GM18858 (cell line): Measurements from ENCODE around the gene ABHD16B.

ENCODE experiments used
- ATAC-seq: cut with Tn5 transposase; IDR thresholded peaks from one replicate; pipeline ENCODE4 v1.9.1; 2021; ENCODE audit not compliant: unreplicated experiment

ABHD16B gene

DNA sequence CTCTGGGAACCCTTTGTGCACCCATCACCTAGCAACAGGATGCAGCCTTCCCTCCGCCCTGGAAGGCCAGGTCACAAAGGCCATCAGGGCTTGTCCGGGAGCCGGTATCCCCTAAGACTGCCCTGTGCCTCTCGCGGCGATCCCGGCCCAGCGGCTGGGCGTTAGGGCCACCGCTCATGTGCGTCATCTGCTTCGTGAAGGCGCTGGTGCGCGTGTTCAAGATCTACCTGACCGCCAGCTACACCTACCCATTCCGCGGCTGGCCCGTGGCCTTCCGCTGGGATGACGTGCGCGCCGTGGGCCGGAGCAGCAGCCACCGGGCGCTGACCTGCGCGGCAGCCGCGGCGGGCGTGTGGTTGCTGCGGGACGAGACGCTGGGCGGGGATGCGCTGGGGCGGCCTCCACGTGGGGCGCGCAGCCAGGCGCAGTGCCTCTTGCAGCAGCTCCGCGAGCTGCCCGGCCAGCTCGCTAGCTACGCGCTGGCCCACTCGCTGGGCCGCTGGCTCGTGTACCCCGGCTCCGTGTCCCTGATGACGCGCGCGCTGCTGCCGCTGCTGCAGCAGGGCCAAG is at the start of gene ABHD16B:
TSS of gene ABHD16B (plus strand) at position 134 of the 570 bp plus-strand sequence. CDS start at position 177, 43 bp downstream.
- no peak for ATAC-seq

- ATAC-seq, result no peak
Measured at GRCh38 chr20:63814891-63815614, 46.2 kb upstream of the ABHD16B start.

DNA sequence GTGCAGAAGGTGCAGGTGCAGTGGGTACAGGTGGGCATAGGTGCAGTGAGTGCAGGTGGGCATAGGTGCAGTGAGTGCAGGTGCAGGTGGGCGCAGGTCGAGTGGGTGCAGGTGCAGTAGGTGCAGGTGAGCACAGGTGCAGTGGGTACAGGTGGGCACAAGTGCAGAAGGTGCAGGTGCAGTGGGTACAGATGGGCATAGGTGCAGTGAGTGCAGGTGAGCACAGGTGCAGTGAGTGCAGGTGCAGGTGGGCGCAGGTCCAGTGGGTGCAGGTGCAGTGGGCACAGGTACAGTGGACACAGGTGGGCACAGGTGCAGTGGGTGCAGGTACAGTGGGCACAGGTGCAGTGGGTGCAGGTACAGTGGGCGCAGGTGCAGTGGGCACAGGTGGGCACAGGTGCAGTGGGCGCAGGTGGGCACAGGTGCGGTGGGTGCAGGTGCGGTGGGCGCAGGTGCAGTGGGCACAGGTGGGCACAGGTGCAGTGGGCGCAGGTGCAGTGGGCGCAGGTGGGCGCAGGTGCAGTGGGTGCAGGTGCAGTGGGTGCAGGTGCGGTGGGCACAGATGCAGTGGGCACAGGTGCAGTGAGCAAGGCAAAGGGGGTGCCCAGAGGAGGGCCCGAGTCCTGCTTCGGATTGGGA is 45.6 kb upstream of the ABHD16B start:
- no peak for ATAC-seq

DNA sequence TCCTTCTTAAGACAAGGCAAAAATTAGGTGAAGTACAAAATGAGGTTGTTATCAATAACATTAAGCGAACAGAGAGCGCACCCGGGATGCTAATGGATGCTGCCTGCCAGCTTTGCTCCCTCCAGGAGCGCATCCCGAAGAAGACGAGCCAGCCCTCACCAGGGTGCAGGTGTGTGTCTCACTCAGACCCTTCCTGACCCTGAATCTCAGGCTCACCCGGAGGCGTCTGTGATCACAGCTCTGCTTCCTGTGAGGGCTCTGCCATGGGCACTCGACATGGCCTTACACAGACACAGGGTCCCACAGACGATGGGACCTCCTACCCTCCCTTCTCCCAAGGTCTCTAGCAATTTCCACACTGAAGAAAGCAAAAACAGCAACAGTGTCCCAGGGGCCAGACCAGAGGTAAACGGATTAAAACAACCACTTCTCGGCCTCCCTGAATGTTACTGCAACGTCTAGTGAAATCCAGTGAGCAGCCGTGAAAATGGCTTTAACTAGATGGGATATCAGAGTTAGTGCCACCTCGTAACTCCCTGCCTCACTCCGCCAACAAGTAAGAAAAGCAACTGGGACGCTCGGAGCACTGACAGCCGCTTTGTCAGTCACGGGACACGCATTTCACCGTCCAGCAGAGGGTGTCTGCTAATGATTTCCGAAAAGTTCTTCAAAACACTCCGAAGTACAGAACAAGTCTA is 41.9 kb upstream of the ABHD16B start:
- no peak for ATAC-seq

GRCh38 chr20:63821811-63822210 is 39.5 kb upstream of the ABHD16B start:
- ATAC-seq, result no peak

DNA sequence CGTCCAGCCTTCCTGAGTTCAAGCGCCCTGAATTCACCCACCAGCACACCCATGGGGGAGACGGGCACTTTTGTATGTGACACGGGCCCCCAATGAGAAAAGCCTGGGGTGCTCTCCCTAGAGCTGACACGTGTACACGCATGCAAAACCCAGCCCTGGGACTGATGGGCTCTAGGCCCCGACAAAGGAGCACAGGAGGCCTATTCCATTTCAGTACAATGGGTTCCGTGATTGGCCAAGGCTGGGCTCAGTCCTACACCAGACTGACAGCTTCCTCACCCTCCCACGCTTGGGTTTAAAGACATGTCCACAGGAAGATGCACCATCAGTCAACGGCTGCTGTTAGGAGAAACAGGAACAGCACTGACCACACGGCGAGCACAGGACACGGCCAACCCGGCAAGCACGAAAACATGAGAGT is 39.0 kb upstream of the ABHD16B start:
- ATAC-seq, result no peak

DNA sequence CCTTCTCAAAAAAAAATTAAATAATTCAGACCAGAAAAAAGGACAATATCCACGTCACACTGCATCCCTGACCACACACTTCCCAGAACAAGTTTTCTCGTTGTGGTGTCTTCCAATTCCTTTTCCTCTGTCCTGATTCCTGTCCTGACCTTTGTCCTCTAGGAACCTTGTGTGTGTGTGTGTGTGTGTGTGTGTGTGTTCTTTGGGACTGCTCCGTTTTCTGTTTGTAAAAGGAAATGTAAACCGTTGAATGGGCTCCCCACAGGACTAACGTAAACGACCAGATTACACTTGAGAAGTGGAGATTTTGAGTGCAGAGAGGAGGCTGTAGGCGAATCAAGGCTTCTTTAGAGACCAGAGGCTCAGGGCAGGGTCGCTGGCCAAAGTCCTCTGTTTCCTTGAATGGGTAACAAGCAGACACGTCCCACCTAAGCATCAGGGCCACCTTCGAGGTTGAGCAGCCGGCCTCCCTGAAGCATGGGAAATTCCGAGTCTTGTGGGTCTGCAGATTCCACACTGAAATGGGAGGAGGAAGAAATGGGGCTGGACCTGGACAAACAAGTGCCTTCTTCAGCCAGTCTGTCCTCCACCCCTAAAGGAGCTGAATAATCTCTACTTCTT is 37.5 kb upstream of the ABHD16B start:
- no peak for ATAC-seq

DNA sequence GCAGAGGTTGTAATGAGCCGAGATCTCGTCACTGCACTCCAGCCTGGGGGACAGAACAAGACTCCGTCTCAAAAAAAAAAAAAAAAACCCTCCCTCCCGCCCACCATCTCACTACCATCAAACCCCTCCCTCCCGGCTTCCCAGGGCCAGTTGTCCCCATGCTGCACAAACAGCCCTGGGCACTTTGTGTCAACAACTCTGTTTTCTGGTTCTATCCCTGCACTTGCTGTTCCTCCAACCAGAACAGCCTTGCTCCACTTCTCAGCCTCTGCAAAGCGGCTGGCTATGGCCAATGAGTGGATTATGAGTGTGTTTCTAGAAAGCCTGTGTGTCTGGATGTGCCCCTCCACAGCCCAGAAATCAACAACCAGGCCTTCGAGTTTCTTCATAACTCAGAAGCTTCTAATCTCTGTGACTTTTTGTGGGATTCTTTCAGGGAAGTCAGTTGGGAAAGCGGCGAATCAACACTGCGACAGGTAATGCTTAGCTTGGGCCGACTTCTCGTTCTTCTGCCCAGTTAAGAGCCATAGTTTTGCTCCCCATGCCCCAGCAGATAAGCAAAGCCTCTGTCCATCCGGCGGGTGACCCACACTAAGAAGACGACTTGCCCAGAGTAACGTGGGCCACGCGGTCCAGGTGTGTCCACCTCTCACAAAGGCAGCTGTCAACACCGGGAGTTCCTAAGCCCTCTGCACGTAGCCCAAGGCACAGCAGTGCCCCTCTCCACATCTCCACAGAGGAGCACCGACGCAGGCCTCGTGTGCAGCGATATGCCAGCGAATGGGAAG is 35.8 kb upstream of the ABHD16B start:
- no peak for ATAC-seq

- no peak for ATAC-seq
Measured at GRCh38 chr20:63826753-63827152, 34.5 kb upstream of the ABHD16B start.

GRCh38 chr20:63828124-63828523 is 33.2 kb upstream of the ABHD16B start:
- no peak for ATAC-seq

DNA sequence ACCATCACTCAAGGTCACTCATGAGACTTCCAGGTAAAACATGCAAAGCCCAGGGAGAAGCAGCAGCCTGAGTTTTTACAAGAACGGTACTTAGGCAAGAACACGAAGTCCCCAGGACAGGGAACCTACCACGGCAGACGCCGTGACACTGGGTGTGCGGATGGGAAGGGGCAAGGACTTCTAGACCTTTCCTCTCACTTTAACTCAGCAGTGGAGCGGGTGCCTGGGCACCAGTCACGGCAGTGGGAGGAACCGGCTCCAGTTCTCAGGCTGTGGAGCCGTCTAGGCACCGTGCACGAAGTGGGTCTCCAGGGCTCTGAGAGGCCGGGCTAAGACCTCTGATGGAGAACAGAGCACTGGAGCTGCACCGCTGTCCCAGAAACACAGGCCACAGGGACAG is 32.8 kb upstream of the ABHD16B start:
- no peak for ATAC-seq

GRCh38 chr20:63828951-63829350 is 32.3 kb upstream of the ABHD16B start:
- no peak for ATAC-seq

GRCh38 chr20:63829603-63829944 is 31.7 kb upstream of the ABHD16B start:
- ATAC-seq, result no peak

DNA sequence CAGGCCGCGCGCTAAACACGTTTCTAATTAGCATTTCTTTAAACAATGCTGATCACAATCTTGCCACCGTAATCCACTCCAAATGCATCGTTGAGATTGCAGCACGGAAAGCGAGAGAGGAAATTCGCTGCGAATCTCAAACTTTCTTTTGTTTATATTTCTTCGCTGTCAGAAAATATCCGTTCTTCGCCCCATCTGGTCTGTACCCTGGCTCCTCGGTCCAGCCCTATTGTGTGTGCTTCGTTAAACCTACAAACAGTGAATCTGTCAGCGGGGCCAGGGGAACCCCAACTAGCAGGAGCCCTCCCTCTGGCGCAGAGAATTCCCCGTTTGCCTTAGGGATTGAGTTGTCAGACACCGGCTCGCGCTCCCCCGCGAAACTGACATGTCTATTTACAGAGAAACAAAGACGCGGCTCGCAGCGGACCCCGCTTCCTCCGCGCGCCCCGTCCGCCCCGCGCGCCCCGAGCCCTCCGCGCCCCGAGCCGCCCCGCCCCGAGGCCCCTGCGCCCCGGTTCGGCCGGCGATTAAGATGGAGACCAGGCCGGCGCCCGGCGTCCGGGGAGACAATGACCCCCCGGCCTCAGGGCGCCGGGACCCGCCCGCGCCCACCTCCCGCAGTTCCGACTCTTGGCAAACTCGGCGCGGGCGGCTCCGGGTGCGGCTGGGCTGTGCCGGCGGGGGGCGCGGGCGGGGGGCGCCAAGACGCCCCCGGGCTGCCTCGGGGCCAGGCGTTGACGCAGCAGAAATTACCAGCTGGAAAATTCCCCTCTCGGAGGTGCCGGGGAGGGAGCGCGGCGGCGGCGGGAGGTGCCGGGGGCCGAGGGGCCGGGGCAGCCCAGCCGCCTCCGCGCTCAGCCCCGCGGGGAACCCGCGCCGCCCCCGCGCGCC is 31.1 kb upstream of the ABHD16B start:
- no peak for ATAC-seq

DNA sequence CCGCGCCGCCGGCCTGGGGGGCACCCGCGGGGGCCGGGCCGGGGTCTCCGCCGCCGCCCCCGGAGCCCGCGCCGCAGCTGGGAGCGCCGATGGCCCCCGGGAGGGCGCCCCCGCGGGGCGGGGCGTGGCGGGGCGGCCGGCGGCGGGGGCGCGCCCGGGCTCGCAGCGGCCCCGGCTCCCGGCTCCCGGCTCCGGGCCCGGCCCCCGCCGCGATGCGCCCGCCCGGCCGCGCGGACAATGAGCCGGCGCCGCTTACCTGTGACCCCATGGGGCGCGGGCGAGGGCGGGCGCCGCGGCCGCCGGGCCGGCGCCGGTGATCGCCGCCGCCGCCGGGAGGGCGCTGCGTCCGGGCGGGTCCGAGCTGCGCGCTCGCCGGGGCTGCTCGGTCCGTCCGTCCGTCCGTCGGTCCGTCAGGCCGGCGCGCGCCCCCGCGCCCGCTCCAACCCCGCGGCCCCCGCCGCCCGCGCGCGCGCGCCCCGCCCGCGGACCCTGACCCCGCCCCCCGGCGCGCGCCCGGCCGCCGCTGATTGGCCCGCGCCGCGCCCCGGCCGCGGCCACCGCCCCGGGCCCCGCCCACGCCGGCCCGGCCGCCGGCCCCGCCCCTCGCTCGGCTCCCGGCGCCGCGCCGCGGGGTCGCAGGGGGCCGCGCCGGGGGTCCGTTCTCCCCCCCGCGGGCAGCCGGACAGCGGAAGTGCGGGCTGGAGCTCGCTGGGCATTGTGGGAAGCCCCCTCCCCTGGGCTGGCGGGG is 30.3 kb upstream of the ABHD16B start, which contains the start of gene ZBTB46:
TSS of gene ZBTB46 (minus strand) at position 424 of the 748 bp plus-strand sequence. CDS start 40,507 bp downstream, outside the sequence.
- no peak for ATAC-seq

DNA sequence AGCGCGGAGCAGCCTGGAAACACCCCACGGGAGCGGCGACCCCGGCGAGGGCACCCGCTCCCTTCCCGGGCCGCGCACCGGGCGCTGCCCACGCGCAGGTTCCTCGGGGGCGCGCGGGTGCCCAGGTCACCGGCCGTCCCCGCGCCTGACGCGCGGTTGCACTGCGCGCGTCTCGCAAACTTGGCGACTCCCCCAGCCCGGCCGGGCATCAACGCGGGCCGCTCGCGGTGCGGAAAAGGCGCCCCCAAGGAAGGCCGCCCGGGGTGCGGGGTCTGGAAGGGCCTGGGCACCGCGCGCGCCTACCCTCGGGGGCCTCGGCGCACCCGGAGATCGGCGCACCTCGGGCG is 29.7 kb upstream of the ABHD16B start:
- no peak for ATAC-seq

- ATAC-seq, result no peak
Measured at GRCh38 chr20:63831993-63832686, 29.2 kb upstream of the ABHD16B start.

GRCh38 chr20:63833776-63834490 is 27.4 kb upstream of the ABHD16B start:
- ATAC-seq, result no peak
